ENCODE results near the gene CCDC117.

DNA sequence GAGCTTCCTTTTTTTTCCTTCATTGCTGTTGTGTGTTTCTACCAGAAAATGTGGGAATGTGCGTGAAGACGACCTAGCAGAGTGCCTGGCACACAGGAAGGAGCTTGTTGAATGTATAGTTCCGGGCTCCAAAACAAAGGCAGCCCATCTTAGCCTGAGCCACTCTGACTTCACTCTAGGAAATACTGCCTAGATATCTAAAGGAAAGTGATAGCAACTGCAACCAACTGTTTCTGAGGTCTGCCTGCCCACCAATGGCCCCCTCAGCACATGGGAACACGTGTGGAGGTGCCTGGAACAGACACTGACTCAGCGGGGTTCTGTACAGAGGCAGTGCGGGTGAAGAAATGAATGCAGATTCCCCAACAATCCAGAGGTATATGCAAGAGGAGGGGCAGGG, 42.6 kb downstream of the CCDC117 start:
- TF ChIP-seq CTCF (IDR thresholded peaks at IDR 0.05) (no peak), ZFX (IDR thresholded peaks at IDR 0.05; ENCODE audit: borderline replicate concordance) (no peak)
